H1 (cell line): ENCODE data around the gene RPN2. TPM values are rescaled to one million over a fixed set of nuclear protein-coding genes. Genes with fewer than 3 reads are reported as not detected.

Experiments used
- CTCF ChIA-PET: fragments of 300-600 bp; sonication (Branson Sonifier 250); formaldehyde crosslinking; loops from one replicate; lab custom pipeline; 2021; ENCODE audit not compliant: partially characterized antibody; lab: Charles Lee
- POLR2A ChIA-PET: fragments of 300-600 bp; sonication (Branson Sonifier 250); formaldehyde crosslinking; loops from one replicate; lab custom pipeline; 2021; ENCODE audit warnings: inconsistent platforms; ENCODE audit not compliant: partially characterized antibody; lab: Charles Lee
- DNase-seq, 2 experiments: peaks; one replicate each; pipeline versions ENCODE4 v3.0.0 to v3.0.0-alpha.2; 2010 to 2022; ENCODE audit warnings: low spot score in 2 of 2, low read depth in 1 of 2, mixed read lengths in 1 of 2
- FAIRE-seq: peaks from 2 replicates; lab custom pipeline; 2011; peaks lifted over from hg19 to GRCh38; lab: Jason Lieb, UNC
- H2AFZ ChIP-seq: 2 replicates; pipeline ENCODE4 v1.8.1; 2012; ENCODE audit warnings: low read length, inconsistent platforms
- H2AK5ac ChIP-seq: 2 replicates; pipeline ENCODE4 v1.6.1; 2013; ENCODE audit warnings: low read depth, low read length
- H2BK120ac ChIP-seq: replicated peaks from 2 replicates; pipeline ENCODE3; 2013; ENCODE audit warnings: low read depth, low read length, inconsistent platforms
- H2BK12ac ChIP-seq: 2 replicates; pipeline ENCODE4 v1.6.1; 2013; ENCODE audit warnings: low read depth, low read length
- H2BK15ac ChIP-seq: 2 replicates; pipeline ENCODE4 v1.6.1; 2013; ENCODE audit warnings: low read length
- H2BK20ac ChIP-seq: 2 replicates; pipeline ENCODE4 v1.6.1; 2013; ENCODE audit warnings: low read length
- H2BK5ac ChIP-seq: 2 replicates; pipeline ENCODE4 v1.6.1; 2013; ENCODE audit warnings: low read depth, low read length
- H3K14ac ChIP-seq: 2 replicates; pipeline ENCODE4 v1.6.1; 2013; ENCODE audit warnings: inconsistent platforms; ENCODE audit not compliant: insufficient read length
- H3K18ac ChIP-seq: 2 replicates; pipeline ENCODE4 v1.6.1; 2013; ENCODE audit warnings: low read length; ENCODE audit errors: extremely low read depth
- H3K23ac ChIP-seq: 2 replicates; pipeline ENCODE4 v1.6.1; 2013; ENCODE audit warnings: inconsistent platforms; ENCODE audit not compliant: insufficient read length
- H3K23me2 ChIP-seq: 2 replicates; pipeline ENCODE4 v1.6.1; 2013; ENCODE audit warnings: low read depth, low read length
- H3K27ac ChIP-seq: 2 replicates; pipeline ENCODE4 v1.6.1; 2011; ENCODE audit warnings: low read depth, low read length, inconsistent platforms
- H3K27me3 ChIP-seq, 4 experiments: replicated peaks in 1 of 4; 1 replicate in 1 of 4; 2 replicates in 3 of 4; pipeline versions ENCODE4 v1.6.1 to v1.8.1; 2011 to 2013; ENCODE audit warnings: low read length in 3 of 4, mild to moderate bottlenecking in 3 of 4, inconsistent platforms in 2 of 4, mixed read lengths in 2 of 4, moderate library complexity in 1 of 4; ENCODE audit not compliant: control insufficient read depth in 3 of 4, insufficient read depth in 3 of 4; ENCODE audit errors: extremely low read depth in 1 of 4
- H3K36me3 ChIP-seq, 4 experiments: 2 replicates each; pipeline versions ENCODE4 v1.6.1 to v1.8.1; 2011 to 2013; ENCODE audit warnings: mild to moderate bottlenecking in 4 of 4, low read length in 3 of 4, moderate library complexity in 2 of 4, control low read depth in 1 of 4, inconsistent platforms in 1 of 4; ENCODE audit not compliant: insufficient read depth in 4 of 4, control insufficient read depth in 2 of 4
- H3K4ac ChIP-seq: replicated peaks from 2 replicates; pipeline ENCODE3; 2013; ENCODE audit warnings: low read length, low read depth, mixed read lengths, inconsistent platforms; ENCODE audit not compliant: insufficient read length
- H3K4me1 ChIP-seq, 4 experiments: replicated peaks in 1 of 4; 1 replicate in 1 of 4; 2 replicates in 3 of 4; pipeline versions ENCODE4 v1.6.1 to v1.8.1; 2011 to 2013; ENCODE audit warnings: low read length in 3 of 4, inconsistent platforms in 2 of 4, mixed read lengths in 1 of 4; ENCODE audit not compliant: insufficient read depth in 4 of 4, control insufficient read depth in 3 of 4
- H3K4me2 ChIP-seq, 2 experiments: 2 replicates each; pipeline versions ENCODE4 v1.6.1 to v1.8.1; 2011 to 2013; ENCODE audit warnings: low read depth in 2 of 2, low read length in 2 of 2, control low read depth in 1 of 2, inconsistent platforms in 1 of 2, mild to moderate bottlenecking in 1 of 2; ENCODE audit not compliant: insufficient read depth in 1 of 2
- H3K4me3 ChIP-seq, 4 experiments: fragments of 200-600, 300-600 bp in 1 of 4; sonication (generic), shearing (Covaris generic), sonication (Bioruptor Twin) in 1 of 4; 2 replicates each; pipeline versions ENCODE4 v1.5.1 to v1.8.1; 2011 to 2016; ENCODE audit warnings: low read length in 4 of 4, low read depth in 3 of 4, control low read depth in 2 of 4, inconsistent platforms in 2 of 4, mild to moderate bottlenecking in 2 of 4, mixed read lengths in 1 of 4, moderate library complexity in 1 of 4; ENCODE audit not compliant: insufficient read depth in 2 of 4; ENCODE audit errors: extremely low read depth in 1 of 4
- H3K56ac ChIP-seq: replicated peaks from 2 replicates; pipeline ENCODE3; 2013; ENCODE audit warnings: low read depth, mild to moderate bottlenecking, mixed read lengths, low read length, inconsistent platforms; ENCODE audit not compliant: insufficient read length
- H3K79me1 ChIP-seq: 2 replicates; pipeline ENCODE4 v1.6.1; 2013; ENCODE audit warnings: low read depth, low read length, control low read depth
- H3K79me2 ChIP-seq, 2 experiments: 2 replicates each; pipeline versions ENCODE4 v1.6.1 to v1.8.1; 2012 to 2013; ENCODE audit warnings: low read length in 2 of 2, mild to moderate bottlenecking in 2 of 2, inconsistent platforms in 1 of 2; ENCODE audit not compliant: insufficient read depth in 2 of 2, control insufficient read depth in 1 of 2
- H3K9ac ChIP-seq, 4 experiments: replicated peaks in 1 of 4; 1 replicate in 1 of 4; 2 replicates in 3 of 4; pipeline versions ENCODE4 v1.6.1 to v1.8.1; 2011 to 2013; ENCODE audit warnings: low read depth in 3 of 4, low read length in 3 of 4, control low read depth in 2 of 4, mild to moderate bottlenecking in 2 of 4, moderate library complexity in 2 of 4, inconsistent platforms in 1 of 4; ENCODE audit errors: extremely low read depth in 1 of 4
- H3K9me3 ChIP-seq, 2 experiments: 2 replicates each; pipeline versions ENCODE4 v1.6.1 to v1.8.1; 2012 to 2013; ENCODE audit warnings: mild to moderate bottlenecking in 2 of 2, moderate library complexity in 2 of 2, control low read depth in 1 of 2, inconsistent platforms in 1 of 2, low read depth in 1 of 2, low read length in 1 of 2, mixed read lengths in 1 of 2; ENCODE audit not compliant: insufficient read depth in 2 of 2
- H4K20me1 ChIP-seq, 2 experiments: replicated peaks in 1 of 2; 2 replicates each; pipeline versions ENCODE3 to v1.8.1; 2011 to 2013; ENCODE audit warnings: inconsistent platforms in 2 of 2, low read length in 2 of 2, mild to moderate bottlenecking in 1 of 2; ENCODE audit not compliant: insufficient read depth in 2 of 2, control insufficient read depth in 1 of 2
- H4K5ac ChIP-seq: 2 replicates; pipeline ENCODE4 v1.6.1; 2013; ENCODE audit warnings: low read length, low read depth, mixed read lengths, inconsistent platforms; ENCODE audit not compliant: insufficient read length
- H4K8ac ChIP-seq: 2 replicates; pipeline ENCODE4 v1.8.0; 2013; ENCODE audit warnings: mild to moderate bottlenecking, moderate library complexity, low read length, inconsistent platforms; ENCODE audit not compliant: insufficient read depth; ENCODE audit errors: extremely low read depth
- H4K91ac ChIP-seq: replicated peaks from 2 replicates; pipeline ENCODE3; 2013; ENCODE audit warnings: low read length, mixed read lengths, inconsistent platforms; ENCODE audit not compliant: insufficient read length
- ATF2 ChIP-seq: IDR thresholded peaks from 2 replicates; pipeline ENCODE4 v1.6.1; 2012; ENCODE audit warnings: low read length, inconsistent platforms
- CHD1 ChIP-seq: IDR thresholded peaks from 2 replicates; pipeline ENCODE4 v1.6.1; 2012; ENCODE audit warnings: low read depth, low read length, improper control_type of control experiment
- JUN ChIP-seq: IDR thresholded peaks from 2 replicates; pipeline ENCODE4 v1.6.1; 2011; ENCODE audit warnings: low read depth, mild to moderate bottlenecking, improper control_type of control experiment, low read length
- PHF8 ChIP-seq: fragments of 200-600 bp; sonication (generic); conservative IDR thresholded peaks from 2 replicates; pipeline ENCODE4 v1.7.1; 2012; ENCODE audit warnings: low read depth, mild to moderate bottlenecking, inconsistent platforms, low read length, moderate library complexity
- RAD21 ChIP-seq, 2 experiments: IDR thresholded peaks in 1 of 2; conservative IDR thresholded peaks in 1 of 2; 2 replicates each; pipeline ENCODE4 v1.6.1; 2011; ENCODE audit warnings: low read depth in 2 of 2, low read length in 2 of 2, improper control_type of control experiment in 1 of 2, inconsistent platforms in 1 of 2, mild to moderate bottlenecking in 1 of 2, moderate library complexity in 1 of 2
- SAP30 ChIP-seq: fragments of 300-600 bp; sonication (generic); IDR thresholded peaks from 2 replicates; pipeline ENCODE4 v1.7.1; 2012; ENCODE audit warnings: low read length, moderate library complexity, mild to moderate bottlenecking, inconsistent platforms; ENCODE audit not compliant: insufficient read depth, insufficient replicate concordance
- SP1 ChIP-seq: IDR thresholded peaks from 2 replicates; pipeline ENCODE4 v1.6.1; 2011; ENCODE audit warnings: low read depth, low read length
- SP2 ChIP-seq: IDR thresholded peaks from 2 replicates; pipeline ENCODE4 v1.6.1; 2012; ENCODE audit warnings: mild to moderate bottlenecking, low read length, inconsistent platforms
- TAF1 ChIP-seq: IDR thresholded peaks from 2 replicates; pipeline ENCODE4 v1.6.1; 2011; ENCODE audit warnings: mild to moderate bottlenecking, low read depth, low read length
- TCF12 ChIP-seq: IDR thresholded peaks from 2 replicates; pipeline ENCODE4 v1.6.1; 2011; ENCODE audit warnings: low read depth, mild to moderate bottlenecking, low read length
- YY1 ChIP-seq: IDR thresholded peaks from 2 replicates; pipeline ENCODE4 v1.6.1; 2011; ENCODE audit warnings: low read depth, mild to moderate bottlenecking, low read length
- WGBS, 2 experiments: shearing (Covaris generic) in 1 of 2; methylation state at CpG; one replicate each; pipeline versions ENCODE4 v1.1.6 to v1.1.7; 2013 to 2015; ENCODE audit warnings: low lambda C conversion rate in 2 of 2, mixed read lengths in 2 of 2, inconsistent platforms in 1 of 2, low coverage in 1 of 2, missing lambda C conversion rate in 1 of 2; ENCODE audit not compliant: insufficient replicate concordance in 2 of 2, insufficient coverage in 1 of 2, insufficient read length in 1 of 2; ENCODE audit errors: extremely low coverage in 1 of 2, missing lambda C conversion rate in 1 of 2; 5-methylcytosine and 5-hydroxymethylcytosine counted together
- polyA plus RNA-seq, 7 experiments: library from polyadenylated mRNA; depleted of rRNA in 3 of 7; stranded (reverse) in 5 of 7; unstranded in 2 of 7; fragments of >200 nt in 5 of 7; fragments of 200-250 nt in 2 of 7; gene quantifications; 1 replicate in 5 of 7; 2 replicates in 1 of 7; 4 replicates in 1 of 7; pipeline versions ENCODE4 v1.2.1 to v1.2.3, GENCODE V29; 2011 to 2013; ENCODE audit warnings: missing spikeins in 2 of 7, mixed read lengths in 2 of 7
- total RNA-seq: library from RNA; stranded (reverse); fragmentation: NEBNext Ultra II Directional; extraction: Animal tissue kit (Norgen Biotek cat#: 25700); gene quantifications from 2 replicates; pipeline ENCODE4 v1.2.1, GENCODE V29; 2021

RPN2 gene
- total and polyA plus RNA-seq, 2 of the 8 experiments (the other 6 are each of a cell fraction or from before 2014, with no cell fraction given) = 236 to 379 TPM

GRCh38 chr20:37228656-37229055 is 49.5 kb downstream of the RPN2 start:
- FAIRE-seq (no peak), DNase-seq (no peak)
- no peak overlapping the region for H3K9ac ChIP-seq
- no peak overlapping the region for H3K56ac ChIP-seq
- no peaks in the 10 kb centered on the region for H3K9me3 ChIP-seq
- H3K14ac ChIP-seq = no peak overlapping the region
- H3K79me1 ChIP-seq = peaks cover 3% of the 10 kb centered on the region
- no peak overlapping the region for H2BK15ac ChIP-seq
- no peak overlapping the region; the same call in 1 of the 2 replicates for H3K18ac ChIP-seq
- H2BK120ac ChIP-seq = no peak overlapping the region
- peak overlapping the region; percentile 12; the same call in 1 of the 2 replicates for H2BK5ac ChIP-seq
- no peaks in the 10 kb centered on the region for H3K23me2 ChIP-seq
- peak overlapping the region; percentile 51 to 53; a peak in 1 of 4 replicates for H3K4me2 ChIP-seq
- H3K4ac ChIP-seq = no peak overlapping the region
- peak overlapping the region; percentile 2; the same call in 1 of the 2 replicates for H3K27ac ChIP-seq
- H3K4me3 ChIP-seq = 0 out of 8 replicates have a peak overlapping the region, but pooled peaks of 1 of the 4 experiments have one; percentile 10
- H4K8ac ChIP-seq = no peak overlapping the region
- ChIA-PET POLR2A (interaction anchor here (0.8 to 3.1 kb wide), 7 partner anchors 7 to 137 kb away, joined by 3 to 17 read pairs (median 3); partner anchors contain the start of gene RPN2), CTCF (interaction anchor here (1.0 to 3.9 kb wide), 5 partner anchors 15 to 313 kb away, joined by 3 to 22 read pairs (median 6); no protein-coding TSS in a partner anchor)
- H2AK5ac ChIP-seq = no peak overlapping the region
- no peaks in the 10 kb centered on the region for H3K79me2 ChIP-seq
- 91% methylated on average over 5 of the region's 5 CpGs; no CpG with 5 or more reads in 1 of the 2 experiments for WGBS, 2 experiments
- H4K91ac ChIP-seq = no peak overlapping the region
- no peak overlapping the region for H2BK20ac ChIP-seq
- peaks cover 2% of the 10 kb centered on the region in 2 experiments for H4K20me1 ChIP-seq
- H2AFZ ChIP-seq = no peak overlapping the region
- H3K27me3 ChIP-seq = no peaks in the 10 kb centered on the region; a peak in 1 of 7 replicates
- H3K36me3 ChIP-seq = peaks cover 38 to 92% (median 69%) of the 10 kb centered on the region in 4 experiments
- no peak overlapping the region for H2BK12ac ChIP-seq
- H4K5ac ChIP-seq = no peak overlapping the region
- H3K4me1 ChIP-seq = peaks cover 7 to 26% (median 14%) of the 10 kb centered on the region in 4 experiments; a peak in 6 of 7 replicates
- no peak overlapping the region for H3K23ac ChIP-seq
- TF ChIP-seq TCF12 (no peak), CHD1 (no peak), SAP30 (no peak), SP1 (no peak), RAD21 (IDR thresholded peaks at IDR 0.05 in 1 of 2, conservative IDR thresholded peaks at IDR 0.05 in 1 of 2; ENCODE audit: low read depth in 2 of 2, low read length in 2 of 2) (no peak), TAF1 (no peak), PHF8 (no peak), ATF2 (no peak), SP2 (no peak), YY1 (no peak), JUN (no peak)
